IPS-11a (cell line): ENCODE measurements around the gene FAM76A.
A peak's percentile ranks its signal among the peaks of the same experiment; 100 is the strongest.

Experiments
- H3K4me3 ChIP-seq: one replicate; pipeline ENCODE4 v1.5.1; 2013; ENCODE audit warnings: low read depth, low read length, control low read depth

The FAM76A gene

GRCh38 chr1:27719286-27720251 lies 6.2 kb upstream of the FAM76A start:
- no peak overlapping the region for H3K4me3 ChIP-seq

DNA sequence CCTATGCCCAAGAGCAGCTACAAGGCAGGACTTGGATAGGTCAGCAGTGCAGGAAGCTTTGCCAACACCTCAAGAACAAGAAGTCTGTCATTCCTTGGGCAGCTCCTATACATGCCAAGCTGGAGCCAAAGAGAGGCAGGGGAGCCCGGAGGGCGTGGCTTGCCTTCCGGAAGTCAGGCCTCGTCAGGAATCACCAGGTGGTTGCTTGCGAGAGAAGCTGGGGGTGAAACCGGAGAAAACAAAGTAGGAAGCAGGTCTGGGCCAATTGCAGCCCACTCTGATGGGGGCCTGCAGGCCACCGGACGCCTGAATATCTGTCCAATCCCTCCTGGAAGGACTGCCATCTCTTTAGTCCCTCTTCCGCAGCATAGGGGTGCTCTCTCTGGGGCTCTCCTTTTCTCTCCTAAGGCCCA lies 794 bp upstream of the FAM76A start:
- H3K4me3 ChIP-seq: no peak overlapping the region

DNA sequence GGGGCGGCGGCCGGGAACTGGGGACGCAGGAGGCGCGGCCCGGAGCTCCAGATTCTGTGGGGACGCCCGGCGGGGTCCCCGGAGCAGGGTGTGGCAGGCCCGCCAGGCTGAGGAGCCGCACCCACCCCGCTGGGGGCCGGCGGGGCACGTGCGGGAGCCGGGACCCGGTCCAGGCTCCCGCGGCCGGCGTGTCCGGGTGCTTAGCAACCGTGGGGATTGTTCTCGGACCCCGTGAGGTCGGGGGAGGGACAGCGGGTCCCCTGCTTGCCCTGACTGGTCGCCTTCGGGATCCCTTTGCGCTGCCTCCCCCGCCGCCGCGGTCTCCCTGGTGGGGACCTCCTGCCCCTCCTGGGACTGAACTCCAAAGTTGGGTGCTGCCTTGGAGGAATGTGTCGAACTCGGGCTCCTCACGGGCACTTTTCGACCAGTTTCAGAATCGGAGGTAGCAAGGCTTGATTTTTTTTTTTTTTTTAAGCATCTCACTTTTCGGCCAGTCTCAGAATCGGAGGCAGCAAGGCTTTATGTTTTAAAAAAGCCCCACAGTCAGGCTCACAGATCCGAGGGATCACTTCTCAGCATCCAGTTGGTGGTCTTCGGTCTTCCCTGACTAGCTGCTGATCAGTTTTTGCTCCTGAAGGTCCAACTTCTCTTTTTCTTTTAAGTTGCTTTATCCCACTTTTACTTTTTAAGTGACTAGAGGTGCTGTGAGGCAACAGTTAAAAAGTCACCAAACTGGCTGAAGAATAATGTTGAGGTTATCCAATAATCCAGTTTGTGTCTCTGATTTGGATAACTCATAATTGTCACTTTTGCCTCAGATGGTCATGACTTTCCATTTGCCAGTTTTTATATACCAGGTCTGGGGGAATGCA lies 648 bp downstream of the FAM76A start:
- peak overlapping the region; percentile 79 for H3K4me3 ChIP-seq

DNA sequence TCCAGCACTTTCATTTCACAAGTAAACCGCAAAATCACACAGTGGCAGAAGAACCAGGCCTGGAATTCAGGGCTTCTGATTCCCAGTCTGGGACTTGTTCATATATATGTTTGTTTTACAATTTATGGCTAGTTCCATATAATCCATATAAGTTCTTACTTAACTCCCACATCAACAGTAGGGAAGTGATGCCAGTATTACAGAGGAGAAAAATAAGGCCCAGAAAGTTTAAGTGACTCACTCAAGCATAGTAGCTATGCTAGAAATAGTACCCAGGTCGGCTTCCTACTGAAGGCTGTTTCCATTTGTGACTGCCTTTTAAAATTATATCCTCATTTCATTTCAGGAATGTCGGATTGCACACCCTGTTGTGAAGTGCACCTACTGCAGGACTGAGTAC lies 1.4 kb downstream of the FAM76A start:
- H3K4me3 ChIP-seq: no peak overlapping the region

DNA sequence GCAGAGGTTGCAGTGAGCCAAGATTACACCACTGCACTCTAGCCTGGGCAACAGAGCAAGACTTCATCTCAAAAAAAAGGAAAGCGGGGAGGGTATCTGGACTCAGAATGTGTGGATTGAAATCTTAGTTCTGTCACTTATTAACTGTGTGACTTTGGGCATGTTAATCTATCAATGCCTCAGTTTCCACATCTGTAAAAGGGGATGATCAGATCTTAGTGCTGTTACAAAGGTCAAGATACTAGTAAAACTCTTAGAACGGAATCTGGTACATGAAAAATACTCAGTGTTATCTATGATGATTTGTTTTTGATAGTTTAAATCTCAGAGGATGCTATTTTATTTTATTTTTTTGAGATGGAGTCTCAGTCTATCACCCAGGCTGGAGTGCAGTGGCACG lies 10.5 kb downstream of the FAM76A start:
- no peak overlapping the region for H3K4me3 ChIP-seq

- no peak overlapping the region for H3K4me3 ChIP-seq
Observed at GRCh38 chr1:27741121-27741520, 15.4 kb downstream of the FAM76A start.

GRCh38 chr1:27744556-27744955 lies 18.8 kb downstream of the FAM76A start:
- H3K4me3 ChIP-seq: no peak overlapping the region

DNA sequence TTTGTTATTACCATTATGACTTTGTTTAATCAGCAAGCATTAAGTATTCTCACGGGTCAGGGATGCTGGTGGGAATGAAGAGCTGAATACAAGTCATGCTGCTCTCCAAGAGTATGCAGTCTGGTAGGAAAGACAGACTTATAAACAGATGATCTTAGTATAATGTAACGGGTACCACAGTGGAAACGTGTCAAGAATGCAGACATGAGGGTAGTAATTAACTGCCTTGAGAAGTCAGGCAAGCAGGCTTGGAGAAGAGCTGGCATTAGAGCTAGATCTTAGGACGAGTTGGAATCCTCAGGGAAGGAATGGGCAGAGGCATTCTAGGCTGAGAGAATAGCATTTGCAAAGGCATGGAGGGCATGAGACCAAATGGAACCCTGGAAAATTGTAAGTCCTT lies 19.7 kb downstream of the FAM76A start:
- H3K4me3 ChIP-seq: no peak overlapping the region

DNA sequence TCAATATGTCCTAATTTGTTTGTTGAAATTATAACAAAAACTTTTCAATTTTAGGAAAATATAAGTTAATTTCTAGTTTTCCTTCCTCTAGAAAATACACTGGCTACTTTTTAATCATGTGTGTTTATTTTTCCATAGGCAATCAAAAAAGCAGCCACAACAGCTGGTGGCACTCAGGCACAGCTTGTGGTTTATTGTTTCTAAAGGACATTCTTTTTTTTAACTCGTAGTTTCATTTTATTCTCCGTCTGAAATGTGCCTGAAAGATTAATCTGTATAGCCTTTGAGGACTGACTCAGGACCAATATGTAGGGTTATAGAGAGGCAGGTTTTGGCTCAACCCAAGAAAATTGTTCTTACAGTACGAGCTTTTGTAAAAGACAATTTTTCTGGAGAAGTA lies 26.6 kb downstream of the FAM76A start:
- no peak overlapping the region for H3K4me3 ChIP-seq

GRCh38 chr1:27755286-27755685 lies 29.5 kb downstream of the FAM76A start:
- no peak overlapping the region for H3K4me3 ChIP-seq

GRCh38 chr1:27755865-27756264 lies 30.1 kb downstream of the FAM76A start:
- H3K4me3 ChIP-seq: no peak overlapping the region

GRCh38 chr1:27759236-27759635 lies 33.5 kb downstream of the FAM76A start:
- no peak overlapping the region for H3K4me3 ChIP-seq

GRCh38 chr1:27760426-27760825 lies 34.7 kb downstream of the FAM76A start:
- no peak overlapping the region for H3K4me3 ChIP-seq

DNA sequence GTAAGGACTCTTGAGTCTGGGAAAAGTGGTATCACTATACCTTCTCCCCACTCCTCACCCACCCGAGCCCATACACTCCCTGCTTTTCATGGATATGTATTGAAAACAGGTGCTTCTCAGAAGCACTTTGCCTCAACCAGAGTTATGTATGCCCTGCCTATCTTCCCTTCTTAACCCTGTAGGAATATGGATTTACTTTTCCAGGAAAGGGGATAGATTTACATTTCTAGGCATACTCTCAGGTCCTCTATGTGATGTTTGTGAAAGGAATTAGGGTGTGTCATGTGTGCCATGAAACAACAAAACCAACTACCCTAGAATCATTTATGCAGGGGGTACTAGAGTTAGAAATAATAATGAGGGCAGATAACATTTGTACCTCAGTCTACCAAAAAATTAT lies 36.3 kb downstream of the FAM76A start:
- no peak overlapping the region for H3K4me3 ChIP-seq

DNA sequence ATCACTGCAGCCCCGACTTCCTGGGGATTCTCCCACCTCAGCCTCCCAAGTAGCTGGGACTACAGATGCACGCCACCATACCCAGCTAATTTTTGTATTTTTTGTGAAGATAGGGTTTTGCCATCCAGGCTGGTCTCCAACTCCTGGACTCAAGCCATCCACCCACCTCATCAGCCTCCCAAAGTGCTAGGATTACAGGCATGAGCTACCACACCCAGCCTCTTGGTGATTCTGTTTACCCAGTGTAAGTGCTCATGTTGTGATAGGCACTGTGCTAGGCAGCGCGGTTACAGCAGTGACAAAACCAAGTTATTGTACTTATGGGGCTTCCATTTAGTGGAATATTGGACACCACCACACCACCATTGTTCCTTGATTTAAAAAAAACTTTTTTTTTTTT lies 37.6 kb downstream of the FAM76A start:
- H3K4me3 ChIP-seq: no peak overlapping the region

DNA sequence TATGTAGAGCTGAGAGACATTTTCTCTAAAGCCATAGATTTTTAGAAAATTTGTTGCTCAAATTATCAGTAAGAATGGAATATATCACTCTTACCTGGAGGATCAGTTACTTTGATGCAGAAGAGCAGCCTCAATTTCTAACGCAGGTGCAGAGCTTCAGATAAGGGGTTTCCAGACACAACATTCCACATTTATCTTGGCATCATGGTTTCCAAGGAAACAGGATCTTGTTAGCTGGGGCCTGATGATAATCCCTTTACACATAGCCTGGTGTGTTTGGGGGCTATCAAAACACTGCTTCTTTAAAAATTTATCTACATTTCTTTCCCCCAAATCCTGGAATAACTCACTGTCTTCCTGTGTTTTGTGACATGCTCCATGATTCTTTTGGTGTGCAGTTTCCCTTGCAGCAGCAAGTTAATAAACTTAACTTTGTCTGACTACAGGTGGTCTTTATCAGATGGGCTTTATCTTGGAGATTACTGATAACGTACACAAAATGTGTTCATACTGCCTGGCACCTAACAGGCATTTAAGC lies 44.6 kb downstream of the FAM76A start:
- H3K4me3 ChIP-seq: no peak overlapping the region

DNA sequence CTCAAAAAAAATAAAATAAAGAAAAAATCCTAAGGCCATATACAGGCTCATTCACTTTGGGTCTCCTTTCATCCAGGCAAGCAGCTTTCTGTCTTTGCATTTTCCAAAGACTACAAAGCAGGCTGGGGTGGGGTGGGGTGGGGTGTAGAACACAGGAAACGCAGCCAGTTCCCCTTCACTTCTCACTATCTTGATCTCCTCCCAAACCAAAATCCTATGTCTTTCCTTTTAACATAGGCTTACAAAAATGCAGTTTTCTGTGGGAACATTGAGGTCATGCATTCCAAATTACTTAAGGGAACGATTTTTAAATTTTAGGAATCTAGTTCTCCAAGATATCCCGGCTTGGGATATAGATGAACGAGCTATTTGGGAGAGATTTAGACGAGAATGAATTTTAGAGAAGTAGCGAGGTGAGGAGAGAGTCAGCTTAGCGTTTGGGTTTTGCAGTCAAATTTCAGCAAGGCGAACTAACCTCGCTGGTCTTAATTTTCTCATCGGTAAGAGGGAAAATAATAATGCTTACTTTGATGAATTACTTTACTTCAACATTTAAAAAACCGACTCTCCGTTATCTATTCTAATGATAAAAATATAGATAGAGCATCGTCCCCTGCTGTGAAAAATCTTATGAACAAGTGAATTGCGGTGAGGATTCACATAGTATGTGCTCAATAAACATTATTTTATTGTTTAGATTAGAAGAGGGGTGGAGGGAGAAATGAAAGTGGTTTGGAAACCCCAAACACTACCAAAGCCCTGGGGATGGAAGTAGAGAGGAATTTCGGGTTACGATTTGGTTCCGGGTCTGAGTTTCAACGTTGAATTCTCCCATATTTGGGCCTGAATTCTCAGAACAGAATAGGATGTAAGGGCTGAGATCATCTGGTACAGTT lies 46.5 kb downstream of the FAM76A start:
- H3K4me3 ChIP-seq: peak overlapping the region; percentile 84

GRCh38 chr1:27772932-27773825 lies 47.4 kb downstream of the FAM76A start, which contains the start of gene STX12:
TSS of gene STX12 (plus strand) at chr1:27773219. CDS start at chr1:27773308, 89 bp downstream.
- H3K4me3 ChIP-seq: peak within 1 kb of the TSS; percentile 84

- peak overlapping the region; percentile 84 for H3K4me3 ChIP-seq
Observed at GRCh38 chr1:27773826-27774445, 48.2 kb downstream of the FAM76A start.
